Sigmoid colon (tissue), 4 donors: ENCODE data around the gene WNT1.

ENCODE experiments used
- EP300 ChIP-seq, 4 donors: sonication (generic); formaldehyde crosslinking; IDR thresholded peaks; one replicate each; pipeline ENCODE4 v1.6.1; 2017; ENCODE audit warnings: antibody characterized with exemption in 4 of 4
- POLR2AphosphoS5 ChIP-seq, 4 donors: sonication (generic); formaldehyde crosslinking; IDR thresholded peaks; one replicate each; pipeline ENCODE4 v1.6.1; 2017; ENCODE audit warnings: antibody characterized with exemption in 4 of 4

DNA sequence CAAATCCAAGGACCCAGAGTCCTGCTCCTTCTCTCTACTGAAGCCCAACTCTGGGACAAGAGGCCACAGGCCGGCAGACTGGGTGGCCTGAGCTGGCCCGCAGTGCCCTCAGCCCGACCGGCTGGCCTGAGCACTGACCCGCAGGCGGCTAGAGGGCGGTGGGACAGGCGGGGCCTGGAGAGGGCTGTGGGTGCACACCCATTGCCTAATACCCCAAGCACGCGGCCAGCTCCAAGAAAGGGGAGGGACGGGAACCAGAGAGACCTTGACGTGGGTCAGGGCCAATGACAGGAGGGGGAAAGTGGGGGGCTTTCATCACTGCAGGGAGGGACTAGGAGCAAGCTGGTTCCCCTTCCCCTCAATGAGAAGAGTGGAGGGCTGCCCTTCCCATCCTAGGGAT, 4.6 kb upstream of the WNT1 start:
- no peak for TF ChIP-seq POLR2AphosphoS5 (IDR thresholded peaks at IDR 0.05)
- TF ChIP-seq EP300 (IDR thresholded peaks at IDR 0.05) = no peak
